ENCODE results near the gene RBM14. TPM values are rescaled to one million over a fixed set of nuclear protein-coding genes. Genes with fewer than 3 reads are reported as not detected.

Gene RBM14
- total and polyA plus RNA-seq, 9 of the 15 experiments (the other 6 are each of a cell fraction or from before 2014, with no cell fraction given) = 5.5 to 131 (median 42.6) TPM

DNA sequence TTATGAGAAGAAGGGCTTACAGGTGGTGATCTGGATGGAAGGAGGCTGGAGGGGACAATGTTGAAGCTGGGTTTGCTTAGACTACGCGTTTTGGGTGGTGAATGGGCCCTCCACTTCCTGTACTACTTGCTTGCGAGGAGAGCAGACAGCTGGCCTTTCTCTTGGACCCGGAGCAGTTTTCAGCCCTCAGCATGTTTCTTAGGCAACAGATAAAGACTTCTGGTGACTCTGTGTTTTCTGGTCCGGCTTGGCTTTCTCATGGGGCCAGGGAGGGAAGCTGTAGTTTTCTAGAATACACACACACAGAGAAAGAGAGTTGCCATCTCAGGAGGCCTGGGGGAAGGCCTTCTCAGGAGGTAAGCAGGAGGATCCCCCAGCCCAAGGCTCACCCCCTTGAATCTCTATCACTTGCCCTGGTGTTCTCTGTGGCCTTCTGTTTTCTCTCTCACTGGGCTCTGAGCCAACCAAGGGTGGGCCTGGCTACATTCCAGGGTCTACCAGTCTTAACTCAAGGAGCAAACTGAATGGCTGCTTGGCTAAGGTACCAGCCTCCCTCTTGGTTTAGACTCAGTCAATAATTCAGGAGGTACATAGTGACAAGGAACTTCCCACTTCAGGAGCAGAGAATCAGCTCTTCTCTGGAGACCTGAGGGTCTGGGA is 21.1 kb upstream of the RBM14 start:
- ChIA-PET CTCF (ENCODE audit: low intra/inter-chr PET ratio) (no interaction called here), POLR2A (interaction anchor here (0.6 to 1.6 kb wide), 10 partner anchors 10 to 64 kb away, joined by 3 to 7 read pairs (median 4); no protein-coding TSS in a partner anchor)
- peak; percentile 85 for FAIRE-seq
- peaks cover 28% of the 10 kb centered on the region; the same call in 2 of the 3 replicates for H3K36me3 ChIP-seq (ENCODE audit: control insufficient read depth, insufficient read depth, low read length)
- peaks cover 32 to 57% of the 10 kb centered on the region in 2 experiments for H3K4me1 ChIP-seq (replicated peaks in 1 of 2; ENCODE audit: control insufficient read depth in 2 of 2, insufficient read depth in 2 of 2, low read length in 2 of 2)
- ATAC-seq = peak; percentile 24
- intact Hi-C loops (cut with micrococcal nuclease) (no loop called here), in situ Hi-C loops (cut with MboI) (no loop called here)
- no peaks in the 10 kb centered on the region for H3K27me3 ChIP-seq (ENCODE audit: control insufficient read depth in 2 of 2, insufficient read depth in 2 of 2, low read length in 2 of 2)
- BruUV-seq (replicated peaks) = no TSS peak
- no peaks in the 10 kb centered on the region for H3K9me1 ChIP-seq (ENCODE audit: control insufficient read depth, insufficient read depth, low read length)
- peak overlapping the region; percentile 40 to 66 for H3K9ac ChIP-seq (ENCODE audit: insufficient read depth in 1 of 2, low read depth in 2 of 2, low read length in 2 of 2)
- WGBS (ENCODE audit: insufficient coverage, low coverage, missing lambda C conversion rate) = 11% methylated on average over 5 of the region's 5 CpGs
- peak overlapping the region; percentile 0; the same call in 1 of the 2 replicates for H3K4me3 ChIP-seq
- H3K79me2 ChIP-seq (ENCODE audit: control insufficient read depth, insufficient read depth, low read length) = peaks cover 26% of the 10 kb centered on the region
- DNase-seq (ENCODE audit: extremely low read depth in 1 of 4, low spot score in 3 of 4) = peak; percentile 35 to 72 (median 48)
- H3K4me2 ChIP-seq (ENCODE audit: insufficient read depth, low read length) = peak overlapping the region; percentile 68
- H4K20me1 ChIP-seq (replicated peaks; ENCODE audit: control insufficient read depth, insufficient read depth, low read length) = no peaks in the 10 kb centered on the region
- H3K27ac ChIP-seq (ENCODE audit: extremely low read depth, low read depth, low read length) = peak overlapping the region; percentile 64
- no peaks in the 10 kb centered on the region for H3K9me3 ChIP-seq (replicated peaks; ENCODE audit: control insufficient read depth, insufficient read depth, low read depth, low read length)
- H2AFZ ChIP-seq (ENCODE audit: low read depth, low read length) = peak overlapping the region; percentile 25; the same call in 1 of the 2 replicates
- TF ChIP-seq, protein P1, sequence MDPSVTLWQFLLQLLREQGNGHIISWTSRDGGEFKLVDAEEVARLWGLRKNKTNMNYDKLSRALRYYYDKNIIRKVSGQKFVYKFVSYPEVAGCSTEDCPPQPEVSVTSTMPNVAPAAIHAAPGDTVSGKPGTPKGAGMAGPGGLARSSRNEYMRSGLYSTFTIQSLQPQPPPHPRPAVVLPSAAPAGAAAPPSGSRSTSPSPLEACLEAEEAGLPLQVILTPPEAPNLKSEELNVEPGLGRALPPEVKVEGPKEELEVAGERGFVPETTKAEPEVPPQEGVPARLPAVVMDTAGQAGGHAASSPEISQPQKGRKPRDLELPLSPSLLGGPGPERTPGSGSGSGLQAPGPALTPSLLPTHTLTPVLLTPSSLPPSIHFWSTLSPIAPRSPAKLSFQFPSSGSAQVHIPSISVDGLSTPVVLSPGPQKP (CRISPR knock-in tag; IDR thresholded peaks at IDR 0.05) = no peak
- peak; percentile 50 for TF ChIP-seq NFE2 (IDR thresholded peaks at IDR 0.05; ENCODE audit: low read depth)
- 0 out of 2 replicates have a peak, but pooled peaks have one; percentile 12 for TF ChIP-seq DPF2 (IDR thresholded peaks at IDR 0.05)
- TF ChIP-seq SMARCE1 (IDR thresholded peaks at IDR 0.05) = 0 out of 2 replicates have a peak, but pooled peaks have one; percentile 32
- TF ChIP-seq, protein P2, sequence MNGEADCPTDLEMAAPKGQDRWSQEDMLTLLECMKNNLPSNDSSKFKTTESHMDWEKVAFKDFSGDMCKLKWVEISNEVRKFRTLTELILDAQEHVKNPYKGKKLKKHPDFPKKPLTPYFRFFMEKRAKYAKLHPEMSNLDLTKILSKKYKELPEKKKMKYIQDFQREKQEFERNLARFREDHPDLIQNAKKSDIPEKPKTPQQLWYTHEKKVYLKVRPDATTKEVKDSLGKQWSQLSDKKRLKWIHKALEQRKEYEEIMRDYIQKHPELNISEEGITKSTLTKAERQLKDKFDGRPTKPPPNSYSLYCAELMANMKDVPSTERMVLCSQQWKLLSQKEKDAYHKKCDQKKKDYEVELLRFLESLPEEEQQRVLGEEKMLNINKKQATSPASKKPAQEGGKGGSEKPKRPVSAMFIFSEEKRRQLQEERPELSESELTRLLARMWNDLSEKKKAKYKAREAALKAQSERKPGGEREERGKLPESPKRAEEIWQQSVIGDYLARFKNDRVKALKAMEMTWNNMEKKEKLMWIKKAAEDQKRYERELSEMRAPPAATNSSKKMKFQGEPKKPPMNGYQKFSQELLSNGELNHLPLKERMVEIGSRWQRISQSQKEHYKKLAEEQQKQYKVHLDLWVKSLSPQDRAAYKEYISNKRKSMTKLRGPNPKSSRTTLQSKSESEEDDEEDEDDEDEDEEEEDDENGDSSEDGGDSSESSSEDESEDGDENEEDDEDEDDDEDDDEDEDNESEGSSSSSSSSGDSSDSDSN (IDR thresholded peaks at IDR 0.05; ENCODE audit: borderline replicate concordance in 1 of 2, low read depth in 2 of 2, low read length in 2 of 2) = 0 out of 4 replicates have a peak, but pooled peaks of 1 of the 2 experiments have one; percentile 33
- peak; percentile 73 for TF ChIP-seq RFX1 (IDR thresholded peaks at IDR 0.05)
- peak; percentile 85 for TF ChIP-seq NFIC (IDR thresholded peaks at IDR 0.05)
- TF ChIP-seq BHLHE40 (IDR thresholded peaks at IDR 0.05; ENCODE audit: low read length) = 0 out of 2 replicates have a peak, but pooled peaks have one; percentile 12
- TF ChIP-seq, protein P3, sequence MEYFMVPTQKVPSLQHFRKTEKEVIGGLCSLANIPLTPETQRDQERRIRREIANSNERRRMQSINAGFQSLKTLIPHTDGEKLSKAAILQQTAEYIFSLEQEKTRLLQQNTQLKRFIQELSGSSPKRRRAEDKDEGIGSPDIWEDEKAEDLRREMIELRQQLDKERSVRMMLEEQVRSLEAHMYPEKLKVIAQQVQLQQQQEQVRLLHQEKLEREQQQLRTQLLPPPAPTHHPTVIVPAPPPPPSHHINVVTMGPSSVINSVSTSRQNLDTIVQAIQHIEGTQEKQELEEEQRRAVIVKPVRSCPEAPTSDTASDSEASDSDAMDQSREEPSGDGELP (CRISPR knock-in tag; IDR thresholded peaks at IDR 0.05; ENCODE audit: borderline replicate concordance) = peak; percentile 78
- TF ChIP-seq, protein P4, sequence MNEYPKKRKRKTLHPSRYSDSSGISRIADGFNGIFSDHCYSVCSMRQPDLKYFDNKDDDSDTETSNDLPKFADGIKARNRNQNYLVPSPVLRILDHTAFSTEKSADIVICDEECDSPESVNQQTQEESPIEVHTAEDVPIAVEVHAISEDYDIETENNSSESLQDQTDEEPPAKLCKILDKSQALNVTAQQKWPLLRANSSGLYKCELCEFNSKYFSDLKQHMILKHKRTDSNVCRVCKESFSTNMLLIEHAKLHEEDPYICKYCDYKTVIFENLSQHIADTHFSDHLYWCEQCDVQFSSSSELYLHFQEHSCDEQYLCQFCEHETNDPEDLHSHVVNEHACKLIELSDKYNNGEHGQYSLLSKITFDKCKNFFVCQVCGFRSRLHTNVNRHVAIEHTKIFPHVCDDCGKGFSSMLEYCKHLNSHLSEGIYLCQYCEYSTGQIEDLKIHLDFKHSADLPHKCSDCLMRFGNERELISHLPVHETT (CRISPR knock-in tag; conservative IDR thresholded peaks at IDR 0.05 in 1 of 2, IDR thresholded peaks at IDR 0.05 in 1 of 2) = 0 out of 4 replicates have a peak, but pooled peaks of 1 of the 2 experiments have one; percentile 43
- peak in 1 of 2 experiments; percentile 42; a peak in 1 of 4 replicates for TF ChIP-seq RCOR1 (IDR thresholded peaks at IDR 0.05; ENCODE audit: borderline replicate concordance in 1 of 2, low read depth in 2 of 2, low read length in 2 of 2)
- TF ChIP-seq ETV5 (CRISPR knock-in tag; IDR thresholded peaks at IDR 0.05; ENCODE audit: low read depth) = no peak
- no peak for TF ChIP-seq LARP7 (IDR thresholded peaks at IDR 0.05)

Data from K562 (cell line).